Measurements from ENCODE around the gene ARMC3.

Gene ARMC3

DNA sequence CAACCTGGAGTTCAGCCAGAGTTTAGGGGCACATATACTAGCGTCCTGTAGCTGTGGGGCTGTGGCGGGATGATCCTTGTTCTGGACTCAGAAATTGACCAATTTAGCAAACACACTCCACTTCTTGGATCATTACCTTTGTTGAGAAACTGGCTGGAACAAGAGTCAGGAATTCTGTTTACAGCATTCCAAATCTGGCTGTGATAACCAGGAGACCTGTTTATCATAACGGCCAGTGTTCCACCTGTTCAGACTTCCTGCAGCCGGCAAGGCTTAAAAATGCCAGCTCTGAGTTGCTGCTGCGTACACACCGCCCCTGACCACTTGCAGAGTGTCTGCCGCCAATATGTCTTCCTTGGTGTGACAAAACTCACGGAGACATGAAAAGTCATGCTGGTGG lies 64.8 kb downstream of the ARMC3 start:
- Histone ChIP-seq H3K9me3 (ENCODE audit: control insufficient read depth, insufficient read depth, low read length) (no peaks in the 10 kb centered on the region), H3K4me1 (ENCODE audit: control insufficient read depth, insufficient read depth, low read length) (peaks cover 14% of the 10 kb centered on the region; the same call in 1 of the 2 replicates), H3K27ac (ENCODE audit: low read depth, low read length) (no peak overlapping the region), H3K4me3 (ENCODE audit: low read depth, low read length) (no peak overlapping the region), H3K9ac (ENCODE audit: low read depth, low read length) (no peak overlapping the region), H3K27me3 (ENCODE audit: control insufficient read depth, insufficient read depth, low read length) (no peaks in the 10 kb centered on the region), H3K36me3 (ENCODE audit: control insufficient read depth, insufficient read depth, low read length) (no peaks in the 10 kb centered on the region)

- H3K9ac ChIP-seq (ENCODE audit: low read depth, low read length): no peak overlapping the region
- no peaks in the 10 kb centered on the region for H3K9me3 ChIP-seq (ENCODE audit: control insufficient read depth, insufficient read depth, low read length)
Observed at GRCh38 chr10:22993314-22993713, 65.5 kb downstream of the ARMC3 start.

DNA sequence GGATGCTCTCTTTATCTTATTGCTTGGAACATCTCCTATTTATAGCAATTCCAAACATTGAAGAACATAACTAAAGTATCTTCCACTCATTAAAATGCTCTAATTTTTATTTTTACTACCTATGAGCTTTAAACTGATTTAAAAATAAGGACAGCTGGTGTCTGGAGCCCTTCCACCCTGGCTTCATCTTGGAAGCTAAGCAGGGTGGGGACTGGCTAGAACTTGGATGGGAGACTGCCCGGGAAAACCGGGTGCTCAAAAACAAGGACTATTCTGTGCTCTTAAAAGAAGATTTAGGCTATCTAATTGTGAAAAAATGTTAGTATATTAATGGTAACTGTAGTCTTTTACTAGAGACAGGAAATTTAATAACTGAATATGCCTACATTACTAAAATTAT lies 69.2 kb downstream of the ARMC3 start:
- no peak overlapping the region for H3K4me3 ChIP-seq (ENCODE audit: low read depth, low read length)
- peaks cover 5% of the 10 kb centered on the region for H3K4me1 ChIP-seq (ENCODE audit: control insufficient read depth, insufficient read depth, low read length)
- H3K9me3 ChIP-seq (ENCODE audit: control insufficient read depth, insufficient read depth, low read length): no peaks in the 10 kb centered on the region
- no peak overlapping the region for H3K9ac ChIP-seq (ENCODE audit: low read depth, low read length)
- H3K36me3 ChIP-seq (ENCODE audit: control insufficient read depth, insufficient read depth, low read length): no peaks in the 10 kb centered on the region
- H3K27ac ChIP-seq (ENCODE audit: low read depth, low read length): no peak overlapping the region
- H3K27me3 ChIP-seq (ENCODE audit: control insufficient read depth, insufficient read depth, low read length): no peaks in the 10 kb centered on the region

More at GRCh38 chr10:22993314-22993713, 65.5 kb downstream of the ARMC3 start:
- H3K27ac ChIP-seq (ENCODE audit: low read depth, low read length): no peak overlapping the region
- no peak overlapping the region for H3K4me3 ChIP-seq (ENCODE audit: low read depth, low read length)
- H3K36me3 ChIP-seq (ENCODE audit: control insufficient read depth, insufficient read depth, low read length): no peaks in the 10 kb centered on the region
- H3K27me3 ChIP-seq (ENCODE audit: control insufficient read depth, insufficient read depth, low read length): no peaks in the 10 kb centered on the region
- H3K4me1 ChIP-seq (ENCODE audit: control insufficient read depth, insufficient read depth, low read length): peaks cover 14% of the 10 kb centered on the region; the same call in 1 of the 2 replicates

DNA sequence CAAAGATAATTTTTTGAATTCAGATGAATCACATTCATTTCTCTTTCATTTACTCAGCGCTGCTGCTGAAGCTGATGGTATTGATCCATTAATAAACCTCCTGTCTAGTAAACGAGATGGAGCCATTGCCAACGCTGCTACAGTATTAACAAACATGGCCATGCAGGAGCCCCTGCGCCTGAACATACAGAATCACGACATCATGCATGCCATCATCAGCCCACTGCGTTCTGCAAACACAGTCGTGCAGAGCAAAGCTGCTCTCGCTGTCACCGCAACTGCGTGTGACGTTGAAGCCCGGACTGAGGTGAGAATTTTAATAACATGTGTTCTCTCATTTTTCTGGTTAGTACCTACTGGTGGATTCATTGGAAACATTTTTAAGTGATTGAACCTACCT lies 70.2 kb downstream of the ARMC3 start:
- no peaks in the 10 kb centered on the region for H3K27me3 ChIP-seq (ENCODE audit: control insufficient read depth, insufficient read depth, low read length)
- H3K4me3 ChIP-seq (ENCODE audit: low read depth, low read length): no peak overlapping the region
- H3K36me3 ChIP-seq (ENCODE audit: control insufficient read depth, insufficient read depth, low read length): no peaks in the 10 kb centered on the region
- no peak overlapping the region for H3K9ac ChIP-seq (ENCODE audit: low read depth, low read length)
- peaks cover 6% of the 10 kb centered on the region for H3K4me1 ChIP-seq (ENCODE audit: control insufficient read depth, insufficient read depth, low read length)
- no peak overlapping the region for H3K27ac ChIP-seq (ENCODE audit: low read depth, low read length)
- H3K9me3 ChIP-seq (ENCODE audit: control insufficient read depth, insufficient read depth, low read length): no peaks in the 10 kb centered on the region

- Histone ChIP-seq H3K27ac (ENCODE audit: low read depth, low read length) (no peak overlapping the region), H3K4me3 (ENCODE audit: low read depth, low read length) (no peak overlapping the region), H3K27me3 (ENCODE audit: control insufficient read depth, insufficient read depth, low read length) (no peaks in the 10 kb centered on the region), H3K9ac (ENCODE audit: low read depth, low read length) (no peak overlapping the region), H3K4me1 (ENCODE audit: control insufficient read depth, insufficient read depth, low read length) (peaks cover 6% of the 10 kb centered on the region), H3K9me3 (ENCODE audit: control insufficient read depth, insufficient read depth, low read length) (no peaks in the 10 kb centered on the region), H3K36me3 (ENCODE audit: control insufficient read depth, insufficient read depth, low read length) (no peaks in the 10 kb centered on the region)
Observed at GRCh38 chr10:22999942-23000341, 72.1 kb downstream of the ARMC3 start.

DNA sequence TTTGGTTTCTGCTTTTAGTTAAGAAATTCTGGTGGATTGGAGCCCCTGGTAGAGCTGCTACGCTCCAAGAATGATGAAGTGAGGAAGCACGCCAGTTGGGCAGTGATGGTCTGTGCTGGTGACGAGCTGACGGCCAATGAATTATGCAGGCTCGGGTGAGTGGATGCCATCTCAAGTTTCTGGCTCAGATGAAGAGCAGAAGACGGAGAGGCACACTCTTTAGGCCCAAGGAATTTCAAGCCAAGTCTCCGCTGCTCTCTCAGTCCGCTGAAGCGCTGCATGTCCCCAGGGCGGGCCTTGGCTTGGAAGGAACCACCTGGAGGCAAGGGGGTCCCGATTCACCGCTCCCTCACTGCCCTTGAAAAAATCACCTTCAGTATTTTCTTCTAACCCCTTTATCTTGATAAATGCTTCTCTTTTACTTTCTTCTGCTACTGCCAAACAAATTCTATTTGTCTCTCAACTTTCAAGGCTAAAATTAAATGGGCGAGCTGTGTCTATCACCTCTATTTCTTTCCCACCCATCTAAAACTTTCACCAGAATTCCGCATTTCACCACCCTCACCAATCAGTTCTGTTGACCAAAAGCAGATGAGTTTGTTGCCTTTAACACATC lies 74.2 kb downstream of the ARMC3 start:
- Histone ChIP-seq H3K36me3 (ENCODE audit: control insufficient read depth, insufficient read depth, low read length) (no peaks in the 10 kb centered on the region), H3K4me1 (ENCODE audit: control insufficient read depth, insufficient read depth, low read length) (peaks cover 6% of the 10 kb centered on the region), H3K9me3 (ENCODE audit: control insufficient read depth, insufficient read depth, low read length) (no peaks in the 10 kb centered on the region), H3K4me3 (ENCODE audit: low read depth, low read length) (no peak overlapping the region), H3K9ac (ENCODE audit: low read depth, low read length) (no peak overlapping the region), H3K27ac (ENCODE audit: low read depth, low read length) (no peak overlapping the region), H3K27me3 (ENCODE audit: control insufficient read depth, insufficient read depth, low read length) (no peaks in the 10 kb centered on the region)

DNA sequence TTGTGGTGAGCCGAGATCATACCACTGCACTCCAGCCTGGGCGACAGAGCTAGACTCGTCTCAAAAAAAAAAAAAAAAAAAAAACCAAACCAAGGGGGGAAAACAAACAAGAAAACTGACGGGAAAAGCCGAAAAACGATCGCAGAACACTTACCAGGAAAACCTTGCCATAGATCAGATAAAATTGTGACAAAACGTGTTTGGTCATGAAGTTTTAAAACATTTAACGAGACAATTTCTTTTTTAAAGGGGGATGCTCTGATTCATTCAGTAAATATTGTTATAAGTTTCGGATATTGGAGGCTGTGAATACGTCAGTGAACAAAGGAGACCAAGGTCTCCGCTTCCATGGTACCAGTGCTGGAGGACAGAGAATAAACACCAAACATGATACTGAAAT lies 77.3 kb downstream of the ARMC3 start:
- no peak overlapping the region for H3K9ac ChIP-seq (ENCODE audit: low read depth, low read length)
- no peak overlapping the region for H3K27ac ChIP-seq (ENCODE audit: low read depth, low read length)
- no peaks in the 10 kb centered on the region for H3K27me3 ChIP-seq (ENCODE audit: control insufficient read depth, insufficient read depth, low read length)
- no peaks in the 10 kb centered on the region for H3K36me3 ChIP-seq (ENCODE audit: control insufficient read depth, insufficient read depth, low read length)
- peaks cover 6% of the 10 kb centered on the region for H3K4me1 ChIP-seq (ENCODE audit: control insufficient read depth, insufficient read depth, low read length)
- no peaks in the 10 kb centered on the region for H3K9me3 ChIP-seq (ENCODE audit: control insufficient read depth, insufficient read depth, low read length)
- no peak overlapping the region for H3K4me3 ChIP-seq (ENCODE audit: low read depth, low read length)

DNA sequence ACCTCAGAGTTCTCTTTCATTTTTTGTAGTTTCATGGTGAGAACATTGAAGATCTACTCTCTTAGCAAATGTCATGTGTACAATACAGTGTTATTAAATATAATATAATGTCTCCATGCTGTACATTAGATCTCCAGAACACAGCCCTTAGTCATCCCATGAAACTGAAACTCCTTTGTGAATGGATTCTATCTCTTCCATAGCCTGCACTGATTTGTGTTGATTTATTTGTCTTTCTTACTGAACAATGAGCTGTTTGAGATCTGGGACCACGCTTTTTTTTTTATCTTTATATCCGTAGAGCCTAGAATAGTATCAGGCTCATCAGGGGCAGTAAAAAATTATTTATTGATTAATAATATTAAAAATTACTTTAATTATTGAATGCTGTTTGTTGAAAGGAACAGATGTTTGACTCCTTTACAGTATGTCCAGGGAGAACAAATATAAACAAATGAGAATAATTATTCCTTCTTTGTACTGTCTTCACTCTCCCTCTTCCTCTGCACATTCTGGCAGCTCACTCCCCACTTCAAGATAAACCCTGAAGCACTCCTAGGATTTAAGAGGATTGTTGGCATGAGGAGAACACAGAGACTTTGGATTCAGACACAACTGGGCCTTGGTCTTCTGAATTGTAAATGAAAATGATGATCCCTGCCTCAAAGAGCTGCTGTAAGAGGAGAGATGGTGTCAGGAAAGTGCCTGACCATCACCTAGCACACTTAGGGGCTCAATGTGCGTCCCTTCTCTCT lies 85.9 kb downstream of the ARMC3 start:
- H3K9ac ChIP-seq (ENCODE audit: low read depth, low read length): no peak overlapping the region
- H3K4me3 ChIP-seq (ENCODE audit: low read depth, low read length): no peak overlapping the region
- H3K9me3 ChIP-seq (ENCODE audit: control insufficient read depth, insufficient read depth, low read length): no peaks in the 10 kb centered on the region
- no peaks in the 10 kb centered on the region for H3K4me1 ChIP-seq (ENCODE audit: control insufficient read depth, insufficient read depth, low read length)
- no peaks in the 10 kb centered on the region; the same call in 1 of the 2 replicates for H3K27me3 ChIP-seq (ENCODE audit: control insufficient read depth, insufficient read depth, low read length)
- no peaks in the 10 kb centered on the region for H3K36me3 ChIP-seq (ENCODE audit: control insufficient read depth, insufficient read depth, low read length)
- no peak overlapping the region for H3K27ac ChIP-seq (ENCODE audit: low read depth, low read length)

- Histone ChIP-seq H3K9me3 (ENCODE audit: control insufficient read depth, insufficient read depth, low read length) (no peaks in the 10 kb centered on the region), H3K4me3 (ENCODE audit: low read depth, low read length) (no peak overlapping the region), H3K27me3 (ENCODE audit: control insufficient read depth, insufficient read depth, low read length) (no peaks in the 10 kb centered on the region; the same call in 1 of the 2 replicates), H3K4me1 (ENCODE audit: control insufficient read depth, insufficient read depth, low read length) (no peaks in the 10 kb centered on the region), H3K27ac (ENCODE audit: low read depth, low read length) (no peak overlapping the region), H3K36me3 (ENCODE audit: control insufficient read depth, insufficient read depth, low read length) (no peaks in the 10 kb centered on the region), H3K9ac (ENCODE audit: low read depth, low read length) (no peak overlapping the region)
Observed at GRCh38 chr10:23015021-23015707, 87.3 kb downstream of the ARMC3 start.

DNA sequence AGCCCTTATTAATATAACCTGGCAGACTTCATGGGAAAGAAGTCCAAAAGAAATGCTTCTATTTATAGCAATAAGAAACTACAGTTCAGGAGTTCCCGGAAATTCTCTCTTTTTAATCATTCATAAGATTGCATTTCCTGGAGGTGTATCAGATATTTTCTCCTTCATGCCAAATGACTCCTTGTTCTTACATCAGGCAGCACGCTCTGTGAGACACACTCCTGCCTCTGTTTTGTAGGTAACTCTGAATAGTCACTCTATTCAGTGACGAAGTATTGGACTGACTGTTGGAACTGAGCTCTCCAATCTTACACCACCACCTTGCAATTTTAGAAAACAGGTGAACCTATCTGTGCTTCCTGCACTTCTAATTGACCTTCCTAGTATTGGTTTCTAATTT lies 88.8 kb downstream of the ARMC3 start:
- Histone ChIP-seq H3K4me1 (ENCODE audit: control insufficient read depth, insufficient read depth, low read length) (no peaks in the 10 kb centered on the region), H3K9me3 (ENCODE audit: control insufficient read depth, insufficient read depth, low read length) (no peaks in the 10 kb centered on the region), H3K27ac (ENCODE audit: low read depth, low read length) (no peak overlapping the region), H3K36me3 (ENCODE audit: control insufficient read depth, insufficient read depth, low read length) (no peaks in the 10 kb centered on the region), H3K9ac (ENCODE audit: low read depth, low read length) (no peak overlapping the region), H3K4me3 (ENCODE audit: low read depth, low read length) (no peak overlapping the region), H3K27me3 (ENCODE audit: control insufficient read depth, insufficient read depth, low read length) (no peaks in the 10 kb centered on the region; the same call in 1 of the 2 replicates)

GRCh38 chr10:23019633-23020032 lies 91.8 kb downstream of the ARMC3 start:
- Histone ChIP-seq H3K9me3 (ENCODE audit: control insufficient read depth, insufficient read depth, low read length) (no peaks in the 10 kb centered on the region), H3K4me3 (ENCODE audit: low read depth, low read length) (no peak overlapping the region), H3K36me3 (ENCODE audit: control insufficient read depth, insufficient read depth, low read length) (no peaks in the 10 kb centered on the region), H3K9ac (ENCODE audit: low read depth, low read length) (no peak overlapping the region), H3K4me1 (ENCODE audit: control insufficient read depth, insufficient read depth, low read length) (no peaks in the 10 kb centered on the region), H3K27me3 (ENCODE audit: control insufficient read depth, insufficient read depth, low read length) (no peaks in the 10 kb centered on the region; the same call in 1 of the 2 replicates), H3K27ac (ENCODE audit: low read depth, low read length) (no peak overlapping the region)
